Kidney epithelial cell (primary cell): ENCODE measurements around the gene YPEL4. TPM values are rescaled to one million over a fixed set of nuclear protein-coding genes. Genes with fewer than 3 reads are reported as not detected.
A peak's percentile ranks its signal among the peaks of the same experiment; 100 is the strongest.
"Not testable (repeated sequence)": the region's sequence is repeated elsewhere in the genome, so short reads cannot be mapped to it uniquely, and the experiment has no call there.

Source experiments
- DNase-seq: peaks from one replicate; pipeline ENCODE4 v3.0.0-alpha.2; 2010; ENCODE audit warnings: low read depth
- H3K27me3 ChIP-seq: 2 replicates; pipeline ENCODE4 v1.6.0; 2011; ENCODE audit warnings: low read length; ENCODE audit not compliant: control insufficient read depth, insufficient read depth
- H3K36me3 ChIP-seq: 2 replicates; pipeline ENCODE4 v1.5.1; 2011; ENCODE audit warnings: low read length; ENCODE audit not compliant: control insufficient read depth, insufficient read depth
- H3K4me3 ChIP-seq: 2 replicates; pipeline ENCODE4 v1.5.1; 2011; ENCODE audit warnings: low read depth, mild to moderate bottlenecking, control low read depth, low read length
- total RNA-seq: library from RNA; depleted of rRNA; stranded (reverse); fragments of >200 nt; gene quantifications from 2 replicates; pipeline ENCODE4 v1.2.3, GENCODE V29; 2015
- TF ChIP-seq, protein P1 (sequence below): IDR thresholded peaks from 2 replicates; pipeline ENCODE4 v1.5.1; 2011; ENCODE audit warnings: mild to moderate bottlenecking, moderate library complexity, low read length, control low read depth, inconsistent platforms; ENCODE audit not compliant: insufficient read depth, poor library complexity, severe bottlenecking

YPEL4 gene
- total RNA-seq, 1 donor from 2014 or later: not detected

DNA sequence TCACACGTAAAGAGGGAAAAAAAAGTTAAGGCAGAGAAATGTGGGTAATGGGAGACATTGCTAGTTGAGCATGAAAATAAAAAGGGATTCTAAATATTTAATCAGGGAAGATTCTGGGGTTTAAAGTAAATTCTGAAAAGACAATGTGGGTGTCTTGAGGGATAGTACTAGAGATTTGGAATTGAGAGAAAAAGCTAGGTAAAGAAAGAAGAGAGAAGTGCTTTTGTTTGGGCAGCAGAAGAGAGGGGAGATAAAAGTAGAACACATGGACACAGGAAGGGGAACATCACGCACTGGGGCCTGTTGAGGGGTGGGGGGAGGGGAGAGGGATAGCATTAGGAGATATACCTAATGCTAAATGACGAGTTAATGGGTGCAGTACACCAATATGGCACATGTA lies 3.5 kb upstream of the YPEL4 start:
- TF ChIP-seq, protein P1, sequence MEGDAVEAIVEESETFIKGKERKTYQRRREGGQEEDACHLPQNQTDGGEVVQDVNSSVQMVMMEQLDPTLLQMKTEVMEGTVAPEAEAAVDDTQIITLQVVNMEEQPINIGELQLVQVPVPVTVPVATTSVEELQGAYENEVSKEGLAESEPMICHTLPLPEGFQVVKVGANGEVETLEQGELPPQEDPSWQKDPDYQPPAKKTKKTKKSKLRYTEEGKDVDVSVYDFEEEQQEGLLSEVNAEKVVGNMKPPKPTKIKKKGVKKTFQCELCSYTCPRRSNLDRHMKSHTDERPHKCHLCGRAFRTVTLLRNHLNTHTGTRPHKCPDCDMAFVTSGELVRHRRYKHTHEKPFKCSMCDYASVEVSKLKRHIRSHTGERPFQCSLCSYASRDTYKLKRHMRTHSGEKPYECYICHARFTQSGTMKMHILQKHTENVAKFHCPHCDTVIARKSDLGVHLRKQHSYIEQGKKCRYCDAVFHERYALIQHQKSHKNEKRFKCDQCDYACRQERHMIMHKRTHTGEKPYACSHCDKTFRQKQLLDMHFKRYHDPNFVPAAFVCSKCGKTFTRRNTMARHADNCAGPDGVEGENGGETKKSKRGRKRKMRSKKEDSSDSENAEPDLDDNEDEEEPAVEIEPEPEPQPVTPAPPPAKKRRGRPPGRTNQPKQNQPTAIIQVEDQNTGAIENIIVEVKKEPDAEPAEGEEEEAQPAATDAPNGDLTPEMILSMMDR: no peak
- peaks cover 11% of the 10 kb centered on the region for H3K27me3 ChIP-seq
- no peak for DNase-seq

DNA sequence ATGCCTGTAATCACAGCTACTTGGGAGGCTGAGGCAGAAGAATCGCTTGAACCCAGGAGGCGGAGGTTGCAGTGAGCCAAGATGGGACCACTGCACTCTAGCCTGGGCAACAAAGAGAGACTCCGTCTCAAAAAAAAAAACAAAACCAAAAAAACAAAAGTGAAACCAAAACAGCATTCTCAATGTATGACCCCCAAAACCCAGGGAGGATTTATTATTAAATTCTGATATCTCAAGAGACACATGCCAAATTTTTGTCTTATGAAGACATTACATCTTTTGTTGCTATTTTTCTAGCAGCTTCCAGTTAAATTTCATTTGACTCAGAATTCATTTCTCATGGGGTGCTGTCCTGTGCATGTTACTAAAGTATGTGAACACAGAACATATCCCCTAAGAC lies 3.0 kb upstream of the YPEL4 start:
- H3K36me3 ChIP-seq: no peaks in the 10 kb centered on the region
- DNase-seq: no peak
- H3K27me3 ChIP-seq: peaks cover 16% of the 10 kb centered on the region
- H3K4me3 ChIP-seq: no peak overlapping the region
- TF ChIP-seq, protein P1: no peak

More for the DNA sequence above, 3.5 kb upstream of the YPEL4 start:
- Histone ChIP-seq H3K4me3 (no peak overlapping the region), H3K36me3 (no peaks in the 10 kb centered on the region)

DNA sequence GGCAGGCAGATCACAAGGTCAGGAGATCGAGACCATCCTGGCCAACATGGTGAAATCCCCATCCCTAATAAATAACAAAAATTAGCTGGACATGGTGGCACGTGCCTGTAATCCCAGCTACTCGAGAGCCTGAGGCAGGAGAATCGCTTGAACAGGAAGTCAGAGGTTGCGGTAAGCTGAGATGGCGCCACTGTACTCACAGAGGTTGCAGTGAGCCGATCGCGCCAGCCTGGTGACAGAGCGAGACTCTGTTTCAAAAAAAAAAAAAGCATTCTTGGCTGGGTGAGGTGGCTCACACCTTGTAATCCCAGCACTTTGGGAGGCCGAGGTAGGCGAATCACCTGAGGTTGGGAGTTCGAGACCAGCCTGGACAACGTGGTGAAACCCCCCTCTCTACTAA lies 2.5 kb upstream of the YPEL4 start:
- H3K27me3 ChIP-seq: peaks cover 20% of the 10 kb centered on the region
- H3K4me3 ChIP-seq, H3K36me3 ChIP-seq, DNase-seq: not testable (repeated sequence)

DNA sequence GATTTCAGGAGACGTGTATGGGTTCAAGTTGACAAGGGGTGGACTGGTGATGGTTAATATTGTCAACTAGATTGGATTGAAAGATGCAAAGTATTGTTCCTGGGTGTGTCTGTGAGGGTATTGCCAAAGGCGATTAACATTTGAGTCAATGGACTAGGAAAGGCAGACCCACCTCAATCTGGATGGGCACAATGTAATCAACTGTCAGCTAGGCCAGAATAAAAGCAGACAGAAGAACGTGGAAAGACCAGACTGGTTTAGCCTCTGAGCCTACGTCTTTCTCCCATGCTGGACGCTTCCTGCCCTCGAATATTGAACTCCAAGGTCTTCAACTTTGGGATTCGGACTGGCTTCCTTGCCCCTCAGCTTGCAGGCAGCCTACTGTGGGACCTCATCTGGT lies 1.7 kb upstream of the YPEL4 start:
- TF ChIP-seq, protein P1: no peak
- no peak for DNase-seq
- peaks cover 29% of the 10 kb centered on the region for H3K27me3 ChIP-seq
- no peak overlapping the region for H3K4me3 ChIP-seq
- H3K36me3 ChIP-seq: no peaks in the 10 kb centered on the region

DNA sequence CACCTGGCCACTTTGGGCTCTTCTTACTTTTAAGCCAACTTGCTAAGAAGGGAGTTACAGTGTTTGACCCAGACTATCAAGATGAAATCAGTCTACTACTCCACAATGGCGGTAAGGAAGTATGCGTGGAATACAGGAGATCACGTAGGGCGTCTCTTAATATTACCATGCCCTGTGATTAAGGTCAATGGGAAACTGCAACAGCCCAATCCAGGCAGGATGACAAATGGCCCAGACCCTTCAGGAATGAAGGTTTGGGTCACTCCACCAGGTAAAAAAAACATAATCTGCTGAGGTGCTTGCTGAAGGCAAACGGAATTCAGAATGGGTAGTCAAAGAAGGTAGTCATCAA lies 1.0 kb upstream of the YPEL4 start:
- Histone ChIP-seq H3K36me3 (no peaks in the 10 kb centered on the region), H3K4me3 (no peak overlapping the region), H3K27me3 (peaks cover 36% of the 10 kb centered on the region)
- no peak for DNase-seq
- TF ChIP-seq, protein P1: no peak

DNA sequence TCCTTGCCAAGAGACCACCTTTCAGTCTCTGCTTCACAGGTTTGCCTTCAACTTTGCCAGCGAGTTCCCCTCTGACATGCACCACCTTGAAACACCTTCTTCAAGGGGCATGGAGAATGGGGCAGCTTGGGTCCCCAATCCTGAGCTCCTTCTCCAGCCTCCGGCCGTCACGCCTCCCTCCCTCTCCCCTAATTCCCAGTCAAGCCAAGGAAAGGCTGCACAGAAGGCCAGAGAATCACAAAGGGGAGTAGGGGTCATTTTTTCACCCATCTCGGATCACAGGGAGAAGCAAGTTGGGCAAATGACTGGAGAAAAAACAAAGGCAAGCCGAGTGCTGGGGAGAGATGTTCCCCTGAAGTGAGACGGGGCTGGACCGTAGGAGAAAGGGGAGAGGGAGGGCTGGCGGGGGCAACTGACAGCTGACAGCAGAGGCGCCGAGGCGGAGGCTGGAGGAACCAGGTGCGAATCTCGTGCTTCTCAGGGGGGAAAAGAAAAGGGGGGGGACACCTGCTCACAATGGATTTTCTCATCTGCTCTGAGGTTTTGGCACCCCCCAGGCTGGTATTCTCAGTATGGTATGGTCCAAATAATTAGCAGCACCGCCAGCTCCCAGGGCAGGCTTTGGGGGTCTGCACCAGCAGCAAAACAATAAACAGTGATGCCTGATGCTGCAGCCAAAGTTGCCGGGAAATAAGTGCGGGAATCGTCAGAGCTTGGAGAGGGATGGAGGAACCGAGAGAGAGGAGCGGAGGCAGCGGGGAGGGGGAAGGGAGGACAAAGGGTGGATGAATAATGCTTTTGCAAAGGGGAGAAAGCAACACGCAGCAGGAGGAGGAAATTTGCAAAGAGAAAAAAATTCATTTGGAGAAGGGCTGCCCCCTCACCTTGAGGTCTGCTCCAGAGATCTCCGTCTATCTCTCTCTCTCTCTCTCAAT lies 644 bp downstream of the YPEL4 start:
- Histone ChIP-seq H3K27me3 (peaks cover 39% of the 10 kb centered on the region), H3K4me3 (peak overlapping the region; percentile 29), H3K36me3 (no peaks in the 10 kb centered on the region)
- TF ChIP-seq, protein P1: no peak
- no peak for DNase-seq
